ENCODE results near the gene PDPK1. TPM values are rescaled to one million over a fixed set of nuclear protein-coding genes. Genes with fewer than 3 reads are reported as not detected.
"Not testable (repeated sequence)": the region's sequence is repeated elsewhere in the genome, so short reads cannot be mapped to it uniquely, and the experiment has no call there.

PDPK1 gene
- total and polyA plus RNA-seq, 3 experiments from 2014 or later, result 46.2 to 58.5 (median 56.8) TPM

- H3K27ac Mint-ChIP-seq; H3K36me3 ChIP-seq (ENCODE audit: insufficient read depth, low read length); H3K4me1 Mint-ChIP-seq; H3K27ac ChIP-seq (ENCODE audit: low read depth, low read length); H3K27me3 Mint-ChIP-seq; H3K4me3 ChIP-seq (ENCODE audit: low read length); CTCF ChIA-PET; H3K27me3 ChIP-seq (ENCODE audit: insufficient read depth, low read length, poor library complexity, severe bottlenecking); H3K36me3 Mint-ChIP-seq; H3K4me3 Mint-ChIP-seq; H3K4me1 ChIP-seq (ENCODE audit: insufficient read depth, low read length); H3K9me3 Mint-ChIP-seq; H3K9me3 ChIP-seq (ENCODE audit: low read length); POLR2A ChIA-PET; DNase-seq: not testable (repeated sequence)
These were observed 34.9 kb downstream of the PDPK1 start for GRCh38 chr16:2572704-2573103.

DNA sequence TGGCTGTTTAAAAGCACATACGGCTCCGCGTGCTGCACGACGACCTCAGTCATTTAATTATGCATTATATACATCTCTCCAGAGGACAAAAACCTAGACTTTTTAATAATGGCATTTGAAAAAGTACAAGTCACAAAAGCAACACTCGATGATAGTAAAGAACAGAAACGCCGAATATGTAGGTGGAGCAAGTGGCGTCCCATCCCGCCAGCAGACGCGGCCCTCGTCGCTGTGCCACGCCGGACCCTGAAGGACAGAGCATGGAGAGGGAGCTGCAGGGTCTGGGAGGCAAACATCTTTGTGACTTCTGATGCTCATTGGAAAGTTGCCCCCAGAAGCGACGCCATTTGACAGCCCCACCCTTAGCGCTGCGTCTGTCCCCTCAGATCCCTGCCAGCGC, 38.0 kb downstream of the PDPK1 start:
- H3K27me3 Mint-ChIP-seq; H3K27ac ChIP-seq (ENCODE audit: low read depth, low read length); H3K4me1 ChIP-seq (ENCODE audit: insufficient read depth, low read length); POLR2A ChIA-PET; H3K9me3 Mint-ChIP-seq; H3K27me3 ChIP-seq (ENCODE audit: insufficient read depth, low read length, poor library complexity, severe bottlenecking); H3K9me3 ChIP-seq (ENCODE audit: low read length); H3K4me3 Mint-ChIP-seq; DNase-seq; H3K27ac Mint-ChIP-seq; H3K4me3 ChIP-seq (ENCODE audit: low read length); CTCF ChIA-PET; H3K4me1 Mint-ChIP-seq; H3K36me3 ChIP-seq (ENCODE audit: insufficient read depth, low read length); H3K36me3 Mint-ChIP-seq: not testable (repeated sequence)

DNA sequence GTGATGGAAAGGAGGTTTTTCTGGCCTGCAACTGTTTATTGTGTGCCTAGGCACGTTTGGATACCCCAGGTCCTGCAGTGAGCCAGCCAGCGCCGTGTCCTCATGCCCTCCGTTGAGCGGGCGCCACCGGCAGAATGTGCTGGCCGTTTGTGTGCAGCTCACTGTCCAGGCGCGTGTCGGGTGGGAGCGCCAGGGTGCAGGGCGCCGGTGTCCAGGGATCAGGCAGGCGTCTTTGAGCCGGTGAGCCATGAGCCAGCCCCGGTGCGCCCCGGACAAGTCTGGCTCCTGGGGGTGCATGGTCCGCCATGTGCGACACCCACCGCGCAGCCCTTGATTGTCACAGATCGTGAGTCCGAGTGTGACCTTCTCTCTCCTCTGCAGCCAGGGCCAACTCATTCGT, 39.2 kb downstream of the PDPK1 start:
- H3K27ac Mint-ChIP-seq; H3K27me3 Mint-ChIP-seq; H3K9me3 ChIP-seq (ENCODE audit: low read length); H3K4me1 Mint-ChIP-seq; H3K4me3 ChIP-seq (ENCODE audit: low read length); H3K27ac ChIP-seq (ENCODE audit: low read depth, low read length); H3K36me3 Mint-ChIP-seq; H3K27me3 ChIP-seq (ENCODE audit: insufficient read depth, low read length, poor library complexity, severe bottlenecking); H3K4me3 Mint-ChIP-seq; H3K4me1 ChIP-seq (ENCODE audit: insufficient read depth, low read length); H3K36me3 ChIP-seq (ENCODE audit: insufficient read depth, low read length); H3K9me3 Mint-ChIP-seq; DNase-seq; POLR2A ChIA-PET; CTCF ChIA-PET: not testable (repeated sequence)

DNA sequence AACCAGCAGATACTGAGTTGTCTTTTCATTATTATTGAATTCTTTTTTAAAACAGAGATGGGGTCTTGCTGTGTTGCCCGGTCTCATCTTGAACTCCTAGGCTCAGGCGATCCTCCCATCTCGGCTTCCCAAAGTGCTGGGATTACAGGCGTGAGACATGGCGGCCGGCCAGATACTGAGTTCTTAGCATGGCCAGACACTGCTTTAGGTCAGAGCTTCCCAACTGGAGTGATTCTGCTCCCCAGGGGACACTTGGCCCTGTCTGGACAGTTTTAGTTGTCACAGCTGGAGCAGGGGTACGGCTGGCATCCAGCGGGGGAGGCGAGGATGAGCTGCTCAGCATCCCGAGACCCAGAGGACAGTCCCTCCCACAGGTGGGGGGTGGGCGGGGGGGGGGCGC, 41.1 kb downstream of the PDPK1 start:
- POLR2A ChIA-PET, result not testable (repeated sequence)

DNA sequence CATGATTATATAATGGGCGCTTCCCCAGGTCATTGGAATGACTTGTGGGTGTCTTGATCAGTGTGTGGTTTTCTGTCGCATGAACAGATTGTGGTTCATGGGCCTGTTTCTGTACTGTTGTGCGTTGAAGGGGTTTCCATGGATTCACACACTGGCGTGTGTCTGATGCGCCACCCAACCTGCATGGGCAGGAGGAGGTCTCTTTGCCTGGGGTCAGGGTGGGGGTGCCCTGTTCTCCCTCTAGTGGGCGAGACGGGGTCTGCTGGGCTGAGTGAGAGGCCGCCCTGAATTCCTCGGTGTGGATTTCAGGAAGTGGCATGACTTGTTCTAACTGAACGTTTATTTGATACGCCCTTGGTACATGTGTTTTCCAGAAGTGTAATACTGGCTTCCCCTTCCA, 42.3 kb downstream of the PDPK1 start:
- H3K4me3 ChIP-seq (ENCODE audit: low read length); H3K9me3 Mint-ChIP-seq; H3K36me3 Mint-ChIP-seq; H3K27ac ChIP-seq (ENCODE audit: low read depth, low read length); H3K4me3 Mint-ChIP-seq; H3K27me3 ChIP-seq (ENCODE audit: insufficient read depth, low read length, poor library complexity, severe bottlenecking); H3K9me3 ChIP-seq (ENCODE audit: low read length); H3K27me3 Mint-ChIP-seq; H3K36me3 ChIP-seq (ENCODE audit: insufficient read depth, low read length); H3K27ac Mint-ChIP-seq; H3K4me1 ChIP-seq (ENCODE audit: insufficient read depth, low read length); DNase-seq; POLR2A ChIA-PET; CTCF ChIA-PET; H3K4me1 Mint-ChIP-seq: not testable (repeated sequence)

More for the DNA sequence above, 41.1 kb downstream of the PDPK1 start:
- H3K4me3 ChIP-seq (ENCODE audit: low read length); H3K36me3 Mint-ChIP-seq; DNase-seq; CTCF ChIA-PET; H3K27ac Mint-ChIP-seq; H3K4me3 Mint-ChIP-seq; H3K9me3 Mint-ChIP-seq; H3K27ac ChIP-seq (ENCODE audit: low read depth, low read length); H3K36me3 ChIP-seq (ENCODE audit: insufficient read depth, low read length); H3K4me1 Mint-ChIP-seq; H3K27me3 Mint-ChIP-seq; H3K9me3 ChIP-seq (ENCODE audit: low read length); H3K27me3 ChIP-seq (ENCODE audit: insufficient read depth, low read length, poor library complexity, severe bottlenecking); H3K4me1 ChIP-seq (ENCODE audit: insufficient read depth, low read length): not testable (repeated sequence)

GRCh38 chr16:2580818-2581217, 43.0 kb downstream of the PDPK1 start:
- H3K9me3 ChIP-seq (ENCODE audit: low read length); H3K27ac ChIP-seq (ENCODE audit: low read depth, low read length); H3K27me3 ChIP-seq (ENCODE audit: insufficient read depth, low read length, poor library complexity, severe bottlenecking); H3K36me3 ChIP-seq (ENCODE audit: insufficient read depth, low read length); H3K4me3 Mint-ChIP-seq; H3K27ac Mint-ChIP-seq; H3K4me1 ChIP-seq (ENCODE audit: insufficient read depth, low read length); DNase-seq; H3K9me3 Mint-ChIP-seq; CTCF ChIA-PET; POLR2A ChIA-PET; H3K4me1 Mint-ChIP-seq; H3K27me3 Mint-ChIP-seq; H3K4me3 ChIP-seq (ENCODE audit: low read length): not testable (repeated sequence)
- peaks cover 0 to 11% (median 0%) of the 10 kb centered on the region in 3 donors for H3K36me3 Mint-ChIP-seq

DNA sequence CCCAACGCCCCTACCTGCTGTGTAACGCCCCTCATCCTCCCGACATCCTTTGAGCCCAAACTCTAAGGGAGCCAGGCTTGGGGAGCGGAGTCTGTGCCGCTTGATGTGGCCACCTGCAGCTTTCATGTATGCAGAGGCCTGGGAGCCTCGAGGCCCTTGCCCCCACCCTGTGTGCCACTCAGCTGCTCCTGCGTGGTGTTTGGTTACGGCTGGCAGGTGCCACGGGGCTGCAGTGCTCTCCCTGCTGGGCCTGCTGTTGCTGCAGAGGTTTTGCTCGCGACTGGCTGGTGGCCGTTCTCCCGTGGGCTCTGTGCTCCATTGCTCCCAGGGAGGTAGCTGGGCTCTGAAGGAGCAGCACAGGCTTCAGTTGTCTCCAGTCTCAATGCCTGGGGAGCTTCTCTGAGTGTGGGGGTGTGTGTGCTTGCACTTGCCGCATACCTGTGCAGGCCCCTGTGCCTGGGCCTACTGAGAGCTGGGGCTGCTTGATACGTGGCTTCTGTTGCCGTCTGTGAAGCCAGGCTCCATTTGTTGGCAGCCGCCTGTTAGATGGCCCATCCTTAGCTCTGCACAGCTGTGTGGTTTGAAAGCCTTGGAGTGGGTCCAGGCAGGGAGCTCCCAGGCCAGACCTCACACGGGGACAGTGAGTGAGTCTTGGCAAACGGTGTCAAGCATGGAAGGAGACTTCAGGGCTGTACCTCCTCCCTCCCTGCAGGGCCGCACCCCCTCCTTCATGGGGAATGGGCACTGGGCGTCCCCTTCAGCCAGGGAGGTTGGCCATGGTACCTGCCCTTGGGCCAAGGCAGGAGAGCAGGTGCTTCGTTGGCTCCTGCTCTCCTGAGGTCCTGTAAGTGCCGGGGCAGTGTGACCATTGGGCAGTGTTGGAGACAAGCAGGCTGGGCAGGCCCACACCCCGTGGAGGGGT, 47.2 kb downstream of the PDPK1 start:
- Histone ChIP-seq H3K36me3 (ENCODE audit: insufficient read depth, low read length) (peaks cover 12% of the 10 kb centered on the region), H3K9me3 (ENCODE audit: low read length) (no peaks in the 10 kb centered on the region), H3K4me3 (ENCODE audit: low read length) (no peak overlapping the region), H3K27ac (ENCODE audit: low read depth, low read length) (no peak overlapping the region), H3K27me3 (ENCODE audit: insufficient read depth, low read length, poor library complexity, severe bottlenecking) (no peaks in the 10 kb centered on the region), H3K4me1 (ENCODE audit: insufficient read depth, low read length) (no peaks in the 10 kb centered on the region)
- Mint-ChIP-seq H3K27ac (no peak overlapping the region), H3K4me3 (no peak overlapping the region), H3K9me3 (no peaks in the 10 kb centered on the region), H3K4me1 (peaks cover 0 to 4% (median 4%) of the 10 kb centered on the region in 3 donors), H3K27me3 (no peaks in the 10 kb centered on the region), H3K36me3 (peaks cover 0 to 51% (median 10%) of the 10 kb centered on the region in 3 donors)
- no peak for DNase-seq
- ChIA-PET POLR2A (no interaction called here), CTCF (no interaction called here)

DNA sequence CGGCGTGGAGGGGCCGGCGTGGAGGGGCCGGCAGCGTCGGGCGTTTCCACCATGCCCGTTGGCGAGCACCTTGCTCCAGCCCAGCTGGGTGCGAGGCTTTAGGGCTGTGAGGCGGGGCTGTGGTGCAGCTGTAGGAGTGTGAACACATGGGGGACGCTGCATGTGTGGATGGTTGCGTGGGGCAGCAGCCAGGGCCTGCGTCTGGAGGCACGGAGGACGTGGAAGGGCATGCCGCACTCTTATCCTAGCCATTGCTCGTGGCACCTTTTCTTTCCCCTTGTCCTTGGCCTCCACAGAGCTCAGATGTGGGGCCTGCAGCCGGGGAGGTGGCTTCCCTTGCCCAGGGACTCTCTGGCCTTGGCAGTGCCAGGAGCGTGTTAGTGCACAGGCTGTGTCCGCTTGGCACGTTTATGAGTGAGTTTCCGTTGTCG, 47.8 kb downstream of the PDPK1 start:
- Histone ChIP-seq H3K36me3 (ENCODE audit: insufficient read depth, low read length) (peaks cover 16% of the 10 kb centered on the region), H3K27me3 (ENCODE audit: insufficient read depth, low read length, poor library complexity, severe bottlenecking) (no peaks in the 10 kb centered on the region), H3K4me3 (ENCODE audit: low read length) (no peak overlapping the region), H3K9me3 (ENCODE audit: low read length) (no peaks in the 10 kb centered on the region), H3K27ac (ENCODE audit: low read depth, low read length) (no peak overlapping the region), H3K4me1 (ENCODE audit: insufficient read depth, low read length) (no peaks in the 10 kb centered on the region)
- Mint-ChIP-seq H3K27ac (peak overlapping the region in 1 of 8 donors; percentile 26), H3K4me3 (no peak overlapping the region), H3K4me1 (peaks cover 0 to 7% (median 4%) of the 10 kb centered on the region in 3 donors), H3K36me3 (peaks cover 0 to 57% (median 10%) of the 10 kb centered on the region in 3 donors), H3K27me3 (no peaks in the 10 kb centered on the region), H3K9me3 (no peaks in the 10 kb centered on the region)
- CTCF ChIA-PET, result no interaction called here
- no peak for DNase-seq
- POLR2A ChIA-PET, result no interaction called here
